ENCODE measurements around the gene PLCL2.

GRCh38 chr3:16899919-16900318 is 15.2 kb downstream of the PLCL2 start:
- TF ChIP-seq CTCF (IDR thresholded peaks at IDR 0.05), result no peak
- no peak for TF ChIP-seq POLR2A (IDR thresholded peaks at IDR 0.05)

All from gastroesophageal sphincter (tissue), 3 donors.